IMR-90 (cell line): Measurements from ENCODE around the gene PI4KA. TPM values are rescaled to one million over a fixed set of nuclear protein-coding genes. Genes with fewer than 3 reads are reported as not detected.

Experiments used
- ATAC-seq: fragments of 200-7000 bp; cut with Tn5 transposase; 2 replicates; pipeline ENCODE4 v1.9.1; 2020; ENCODE audit warnings: low read depth, mild to moderate bottlenecking, moderate library complexity
- BruUV-seq: library from RNA; stranded (reverse); fragments of 400-500 nt; replicated peaks from 2 replicates; lab custom pipeline; 2021; lab: Mats Ljungman, UMichigan
- CTCF ChIA-PET: fragments of 300-600 bp; formaldehyde crosslinking; extraction: SDS; loops from one replicate; lab custom pipeline; 2021; ENCODE audit warnings: antibody characterized with exemption; lab: Yijun Ruan, JAX
- POLR2A ChIA-PET: fragments of 300-600 bp; sonication (Branson Sonifier 250); formaldehyde crosslinking; loops from one replicate; lab custom pipeline; 2022; ENCODE audit warnings: antibody characterized with exemption; ENCODE audit not compliant: unreplicated experiment; lab: Charles Lee
- DNase-seq: peaks from one replicate; pipeline ENCODE4 v3.0.0; 2013
- H2AFZ ChIP-seq: replicated peaks from 2 replicates; pipeline ENCODE3; 2013; ENCODE audit warnings: low read length, mild to moderate bottlenecking; ENCODE audit not compliant: poor library complexity
- H2AK5ac ChIP-seq: 2 replicates; pipeline ENCODE4 v1.6.1; 2013; ENCODE audit warnings: low read depth, low read length, inconsistent platforms
- H2AK9ac ChIP-seq: replicated peaks from 2 replicates; pipeline ENCODE3; 2013; ENCODE audit warnings: mild to moderate bottlenecking, low read depth, low read length, moderate library complexity; ENCODE audit not compliant: poor library complexity
- H2BK120ac ChIP-seq: 2 replicates; pipeline ENCODE4 v1.6.1; 2013; ENCODE audit warnings: low read depth, low read length, inconsistent platforms
- H2BK15ac ChIP-seq: 3 replicates; pipeline ENCODE4 v1.6.1; 2013; ENCODE audit warnings: low read depth, low read length, inconsistent platforms
- H2BK20ac ChIP-seq: 2 replicates; pipeline ENCODE4 v1.6.1; 2013; ENCODE audit warnings: low read depth, mild to moderate bottlenecking, inconsistent platforms, low read length, moderate library complexity
- H2BK5ac ChIP-seq: 2 replicates; pipeline ENCODE4 v1.6.1; 2013; ENCODE audit warnings: mild to moderate bottlenecking, low read depth, low read length, inconsistent platforms; ENCODE audit not compliant: poor library complexity, severe bottlenecking
- H3K14ac ChIP-seq: replicated peaks from 2 replicates; pipeline ENCODE4 v1.6.1; 2013; ENCODE audit warnings: low read depth, low read length, inconsistent platforms
- H3K18ac ChIP-seq: 2 replicates; pipeline ENCODE4 v1.6.1; 2013; ENCODE audit warnings: low read depth, low read length, control low read depth
- H3K23ac ChIP-seq: 2 replicates; pipeline ENCODE4 v1.6.1; 2013; ENCODE audit warnings: low read depth, low read length, inconsistent platforms
- H3K27ac ChIP-seq: 2 replicates; pipeline ENCODE4 v1.5.1; 2013; ENCODE audit warnings: mild to moderate bottlenecking, control low read depth, low read length; ENCODE audit not compliant: insufficient read depth
- H3K27me3 ChIP-seq: 2 replicates; pipeline ENCODE4 v1.6.1; 2013; ENCODE audit warnings: low read length; ENCODE audit not compliant: control insufficient read depth, insufficient read depth
- H3K36me3 ChIP-seq: 2 replicates; pipeline ENCODE4 v1.6.1; 2013; ENCODE audit warnings: low read length, mixed read lengths; ENCODE audit not compliant: control insufficient read depth, insufficient read depth
- H3K4ac ChIP-seq: 2 replicates; pipeline ENCODE4 v1.6.1; 2013; ENCODE audit warnings: low read depth, low read length, inconsistent platforms
- H3K4me1 ChIP-seq: 2 replicates; pipeline ENCODE4 v1.6.1; 2013; ENCODE audit warnings: low read length, mixed read lengths; ENCODE audit not compliant: control insufficient read depth, insufficient read depth
- H3K4me2 ChIP-seq: 2 replicates; pipeline ENCODE4 v1.6.1; 2013; ENCODE audit warnings: low read depth, mild to moderate bottlenecking, control low read depth, low read length, moderate library complexity
- H3K4me3 ChIP-seq: 2 replicates; pipeline ENCODE4 v1.5.1; 2013; ENCODE audit warnings: low read depth, mild to moderate bottlenecking, control low read depth, low read length, moderate library complexity; ENCODE audit not compliant: insufficient read depth
- H3K56ac ChIP-seq: 2 replicates; pipeline ENCODE4 v1.6.1; 2013; ENCODE audit warnings: low read length, inconsistent platforms; ENCODE audit not compliant: insufficient read depth; ENCODE audit errors: extremely low read depth
- H3K79me1 ChIP-seq, 2 experiments: 2 replicates each; pipeline ENCODE4 v1.6.1; 2013; ENCODE audit warnings: low read length in 2 of 2, inconsistent platforms in 1 of 2, low read depth in 1 of 2
- H3K9ac ChIP-seq: 2 replicates; pipeline ENCODE4 v1.6.1; 2013; ENCODE audit warnings: low read depth, low read length, control low read depth
- H3K9me1 ChIP-seq: 2 replicates; pipeline ENCODE4 v1.6.1; 2013; ENCODE audit warnings: low read length, inconsistent platforms; ENCODE audit not compliant: insufficient read depth
- H3K9me3 ChIP-seq: 2 replicates; pipeline ENCODE4 v1.6.1; 2013; ENCODE audit warnings: low read length; ENCODE audit not compliant: control insufficient read depth, insufficient read depth
- H4K20me1 ChIP-seq: 2 replicates; pipeline ENCODE4 v1.6.1; 2013; ENCODE audit warnings: low read length, inconsistent platforms; ENCODE audit not compliant: insufficient read depth
- H4K5ac ChIP-seq: 2 replicates; pipeline ENCODE4 v1.6.1; 2013; ENCODE audit warnings: mild to moderate bottlenecking, low read depth, low read length, control low read depth
- H4K8ac ChIP-seq, 2 experiments: 2 replicates each; pipeline ENCODE4 v1.6.1; 2013; ENCODE audit warnings: low read depth in 2 of 2, low read length in 2 of 2, control low read depth in 1 of 2, inconsistent platforms in 1 of 2
- H4K91ac ChIP-seq: 2 replicates; pipeline ENCODE4 v1.6.1; 2013; ENCODE audit warnings: low read depth, low read length, inconsistent platforms; ENCODE audit not compliant: insufficient read depth
- BHLHE40 ChIP-seq: fragments of 150-350 bp; IDR thresholded peaks from 2 replicates; pipeline ENCODE4 v1.6.1; 2016; ENCODE audit warnings: mild to moderate bottlenecking, low read depth, low read length
- CEBPB ChIP-seq: IDR thresholded peaks from 2 replicates; pipeline ENCODE4 v1.6.1; 2012; ENCODE audit warnings: low read depth, low read length, improper control_type of control experiment
- CHD1 ChIP-seq: IDR thresholded peaks from 2 replicates; pipeline ENCODE4 v1.6.1; 2012; ENCODE audit warnings: low read depth, low read length, improper control_type of control experiment
- FOS ChIP-seq: fragments of 150-350 bp; IDR thresholded peaks from 2 replicates; pipeline ENCODE4 v1.6.1; 2016; ENCODE audit warnings: low read depth, low read length
- MAFK ChIP-seq: IDR thresholded peaks from 2 replicates; pipeline ENCODE4 v1.6.1; 2012; ENCODE audit warnings: low read depth, low read length, improper control_type of control experiment
- MAZ ChIP-seq: IDR thresholded peaks from 2 replicates; pipeline ENCODE4 v1.6.1; 2012; ENCODE audit warnings: low read depth, mild to moderate bottlenecking, low read length, improper control_type of control experiment, moderate library complexity, borderline replicate concordance
- MXI1 ChIP-seq: IDR thresholded peaks from 2 replicates; pipeline ENCODE4 v1.6.1; 2012; ENCODE audit warnings: low read depth, mild to moderate bottlenecking, low read length, moderate library complexity, borderline replicate concordance
- NFE2L2 ChIP-seq: fragments of 150-350 bp; IDR thresholded peaks from 2 replicates; pipeline ENCODE4 v1.6.1; 2016; ENCODE audit warnings: low read depth, mild to moderate bottlenecking, low read length
- POLR2A ChIP-seq: IDR thresholded peaks from 2 replicates; pipeline ENCODE4 v1.6.1; 2012; ENCODE audit warnings: mild to moderate bottlenecking, low read depth, low read length
- RAD21 ChIP-seq: IDR thresholded peaks from 2 replicates; pipeline ENCODE4 v1.6.1; 2012; ENCODE audit warnings: low read length, improper control_type of control experiment
- RCOR1 ChIP-seq: IDR thresholded peaks from 2 replicates; pipeline ENCODE4 v1.6.1; 2012; ENCODE audit warnings: mild to moderate bottlenecking, low read length, improper control_type of control experiment; ENCODE audit not compliant: insufficient replicate concordance
- RFX5 ChIP-seq: IDR thresholded peaks from 2 replicates; pipeline ENCODE4 v1.8.0; 2012; ENCODE audit warnings: low read depth, mild to moderate bottlenecking, low read length, moderate library complexity
- SMC3 ChIP-seq: fragments of 150-350 bp; IDR thresholded peaks from 2 replicates; pipeline ENCODE4 v1.6.1; 2016; ENCODE audit warnings: low read depth, mild to moderate bottlenecking, antibody characterized with exemption, low read length, moderate library complexity
- WGBS, 2 experiments: methylation state at CpG; one replicate each; pipeline versions ENCODE4 v1.1.5 to v1.1.7; 2013; ENCODE audit warnings: missing lambda C conversion rate in 2 of 2; ENCODE audit not compliant: insufficient read length in 1 of 2; ENCODE audit errors: extremely low coverage in 2 of 2; 5-methylcytosine and 5-hydroxymethylcytosine counted together
- dilution Hi-C: fragments of 300-500 bp; cut with HindIII; formaldehyde crosslinking; loops from one replicate; pipeline ENCODE4 v1.14.3; 2018; ENCODE audit warnings: low sequenced_read_pairs; ENCODE audit not compliant: unreplicated experiment
- in situ Hi-C: fragments of 300-500 bp; cut with MboI; formaldehyde crosslinking; loops from 3 replicates; pipeline ENCODE4 v1.14.3; 2019; ENCODE audit warnings: low sequenced_read_pairs, inconsistent platforms, mixed read lengths
- intact Hi-C: fragments of 100-400 bp; cut with micrococcal nuclease; formaldehyde crosslinking; loops from 2 replicates; pipeline ENCODE4 v1.10.0; 2022
- polyA plus RNA-seq, 3 experiments: library from polyadenylated mRNA; depleted of rRNA; stranded (reverse); fragments of >200 nt; gene quantifications; 2 replicates each; pipeline ENCODE4 v1.2.3, GENCODE V29; 2012; ENCODE audit warnings: low replicate concordance in 1 of 3
- total RNA-seq: library from RNA; depleted of rRNA; stranded (reverse); fragments of >200 nt; gene quantifications from 2 replicates; pipeline ENCODE4 v1.2.3, GENCODE V29; 2012
- TF ChIP-seq, protein P1 (sequence below): conservative IDR thresholded peaks from 2 replicates; pipeline ENCODE4 v1.5.1; 2012; ENCODE audit warnings: mild to moderate bottlenecking, low read depth, low read length, improper control_type of control experiment
- TF ChIP-seq, protein P2 (sequence below): fragments of 150-350 bp; IDR thresholded peaks from 2 replicates; pipeline ENCODE4 v1.6.1; 2017; ENCODE audit warnings: mild to moderate bottlenecking, antibody characterized with exemption, low read length, low read depth
- TF ChIP-seq, protein P3 (sequence below): fragments of 150-350 bp; IDR thresholded peaks from 2 replicates; pipeline ENCODE4 v1.6.1; 2016; ENCODE audit warnings: low read depth, mild to moderate bottlenecking, low read length, moderate library complexity, borderline replicate concordance

PI4KA gene
- total and polyA plus RNA-seq, 2 of the 4 experiments (the other 2 are of a cell fraction): 16.8 to 35.5 TPM

DNA sequence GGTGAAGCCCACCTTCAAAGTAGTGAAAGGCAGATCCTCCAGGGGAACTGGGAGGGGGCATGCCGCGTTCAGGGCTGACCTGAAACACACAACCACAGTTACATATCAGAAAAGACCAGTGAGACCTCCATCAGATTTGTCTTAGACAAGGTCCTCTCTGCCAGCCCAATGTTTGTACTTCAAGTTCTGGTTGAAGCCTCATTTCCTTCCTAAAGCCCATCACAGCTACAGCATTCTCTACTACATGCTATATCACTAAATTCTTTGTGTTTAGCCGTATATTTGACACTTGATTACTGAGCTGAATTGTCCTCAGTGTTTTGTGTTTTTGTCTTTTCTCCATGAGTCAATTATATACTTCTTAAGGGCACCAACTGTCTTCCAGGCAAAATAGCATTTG, 40.1 kb downstream of the PI4KA start:
- no peaks in the 10 kb centered on the region for H3K27me3 ChIP-seq
- BruUV-seq: no TSS peak
- no peaks in the 10 kb centered on the region for H4K20me1 ChIP-seq
- H2BK5ac ChIP-seq: no peak overlapping the region
- no peak overlapping the region for H3K14ac ChIP-seq
- ChIA-PET POLR2A (no interaction called here), CTCF (no interaction called here)
- no peak overlapping the region for H3K9ac ChIP-seq
- DNase-seq (no peak), ATAC-seq (no peak)
- H3K9me1 ChIP-seq: no peaks in the 10 kb centered on the region; the same call in 1 of the 2 replicates
- no peak overlapping the region for H3K4me3 ChIP-seq
- H2BK20ac ChIP-seq: no peak overlapping the region
- no peak overlapping the region for H3K23ac ChIP-seq
- no peak overlapping the region for H3K27ac ChIP-seq
- H3K4ac ChIP-seq: no peak overlapping the region
- no peak overlapping the region for H2AK5ac ChIP-seq
- H3K36me3 ChIP-seq: peaks cover 22% of the 10 kb centered on the region
- intact Hi-C loops (no loop called here), dilution Hi-C loops (no loop called here), in situ Hi-C loops (no loop called here)
- H4K5ac ChIP-seq: no peak overlapping the region
- H3K4me2 ChIP-seq: no peak overlapping the region
- H2BK120ac ChIP-seq: no peak overlapping the region
- no peaks in the 10 kb centered on the region for H3K4me1 ChIP-seq
- H3K79me1 ChIP-seq: peaks cover 0 to 3% of the 10 kb centered on the region in 2 experiments; a peak in 2 of 4 replicates
- H3K56ac ChIP-seq: no peak overlapping the region
- no peaks in the 10 kb centered on the region for H3K9me3 ChIP-seq
- no peak overlapping the region for H4K91ac ChIP-seq
- no CpG with 5 or more reads among the region's 3 CpGs for whole genome bisulfite sequencing, 2 experiments
- TF ChIP-seq RAD21 (no peak), FOS (no peak), MAFK (no peak), SMC3 (no peak), MXI1 (no peak), CHD1 (no peak), MAZ (no peak), POLR2A (no peak), BHLHE40 (no peak), RFX5 (no peak), RCOR1 (no peak), NFE2L2 (no peak), CEBPB (no peak)
- TF ChIP-seq, protein P1, sequence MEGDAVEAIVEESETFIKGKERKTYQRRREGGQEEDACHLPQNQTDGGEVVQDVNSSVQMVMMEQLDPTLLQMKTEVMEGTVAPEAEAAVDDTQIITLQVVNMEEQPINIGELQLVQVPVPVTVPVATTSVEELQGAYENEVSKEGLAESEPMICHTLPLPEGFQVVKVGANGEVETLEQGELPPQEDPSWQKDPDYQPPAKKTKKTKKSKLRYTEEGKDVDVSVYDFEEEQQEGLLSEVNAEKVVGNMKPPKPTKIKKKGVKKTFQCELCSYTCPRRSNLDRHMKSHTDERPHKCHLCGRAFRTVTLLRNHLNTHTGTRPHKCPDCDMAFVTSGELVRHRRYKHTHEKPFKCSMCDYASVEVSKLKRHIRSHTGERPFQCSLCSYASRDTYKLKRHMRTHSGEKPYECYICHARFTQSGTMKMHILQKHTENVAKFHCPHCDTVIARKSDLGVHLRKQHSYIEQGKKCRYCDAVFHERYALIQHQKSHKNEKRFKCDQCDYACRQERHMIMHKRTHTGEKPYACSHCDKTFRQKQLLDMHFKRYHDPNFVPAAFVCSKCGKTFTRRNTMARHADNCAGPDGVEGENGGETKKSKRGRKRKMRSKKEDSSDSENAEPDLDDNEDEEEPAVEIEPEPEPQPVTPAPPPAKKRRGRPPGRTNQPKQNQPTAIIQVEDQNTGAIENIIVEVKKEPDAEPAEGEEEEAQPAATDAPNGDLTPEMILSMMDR: no peak
- TF ChIP-seq, protein P2, sequence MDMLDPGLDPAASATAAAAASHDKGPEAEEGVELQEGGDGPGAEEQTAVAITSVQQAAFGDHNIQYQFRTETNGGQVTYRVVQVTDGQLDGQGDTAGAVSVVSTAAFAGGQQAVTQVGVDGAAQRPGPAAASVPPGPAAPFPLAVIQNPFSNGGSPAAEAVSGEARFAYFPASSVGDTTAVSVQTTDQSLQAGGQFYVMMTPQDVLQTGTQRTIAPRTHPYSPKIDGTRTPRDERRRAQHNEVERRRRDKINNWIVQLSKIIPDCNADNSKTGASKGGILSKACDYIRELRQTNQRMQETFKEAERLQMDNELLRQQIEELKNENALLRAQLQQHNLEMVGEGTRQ: no peak
- TF ChIP-seq, protein P3, sequence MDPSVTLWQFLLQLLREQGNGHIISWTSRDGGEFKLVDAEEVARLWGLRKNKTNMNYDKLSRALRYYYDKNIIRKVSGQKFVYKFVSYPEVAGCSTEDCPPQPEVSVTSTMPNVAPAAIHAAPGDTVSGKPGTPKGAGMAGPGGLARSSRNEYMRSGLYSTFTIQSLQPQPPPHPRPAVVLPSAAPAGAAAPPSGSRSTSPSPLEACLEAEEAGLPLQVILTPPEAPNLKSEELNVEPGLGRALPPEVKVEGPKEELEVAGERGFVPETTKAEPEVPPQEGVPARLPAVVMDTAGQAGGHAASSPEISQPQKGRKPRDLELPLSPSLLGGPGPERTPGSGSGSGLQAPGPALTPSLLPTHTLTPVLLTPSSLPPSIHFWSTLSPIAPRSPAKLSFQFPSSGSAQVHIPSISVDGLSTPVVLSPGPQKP: no peak
- no peak overlapping the region for H2AFZ ChIP-seq
- no peak overlapping the region for H2BK15ac ChIP-seq
- no peak overlapping the region for H2AK9ac ChIP-seq
- no peak overlapping the region for H4K8ac ChIP-seq
- no peak overlapping the region for H3K18ac ChIP-seq
